ENCODE data around the gene HNRNPC. TPM values are rescaled to one million over a fixed set of nuclear protein-coding genes. Genes with fewer than 3 reads are reported as not detected.

HNRNPC gene
- total RNA-seq, 4 donors from 2014 or later = 192 to 343 (median 212) TPM

- Histone ChIP-seq H3K27me3 (no peaks in the 10 kb centered on the region), H3K36me3 (peaks cover 0 to 8% (median 2%) of the 10 kb centered on the region in 4 donors), H3K4me1 (peaks cover 5 to 38% (median 7%) of the 10 kb centered on the region in 4 donors), H3K9me3 (no peaks in the 10 kb centered on the region), H3K27ac (no peak overlapping the region), H3K4me3 (no peak overlapping the region)
- in situ Hi-C loops (cut with MboI; ENCODE audit: low pct_ligation_motif_present in 1 of 4, low pct_unique_long_range_greater_than_20kb in 1 of 4, low sequenced_read_pairs in 3 of 4) (loop anchor here in 1 of 4 donors (25.0 kb wide), 1 partner anchor 147 kb away; the partner anchor contains the start of gene SUPT16H), intact Hi-C loops (cut with DNase I; ENCODE audit: low total_unique reads) (no loop called here)
- WGBS, 2 donors (ENCODE audit: low coverage in 1 of 2) = 74 to 82% methylated on average over 1 to 2 of the region's 2 CpGs
- no peak for DNase-seq
- no peak for TF ChIP-seq CTCF (IDR thresholded peaks at IDR 0.05)
- no peak for TF ChIP-seq POLR2A (IDR thresholded peaks at IDR 0.05)
- TF ChIP-seq POLR2AphosphoS5 (IDR thresholded peaks at IDR 0.05) = no peak
- TF ChIP-seq EP300 (IDR thresholded peaks at IDR 0.05; ENCODE audit: low read depth) = no peak
These were observed 28.8 kb downstream of the HNRNPC start for GRCh38 chr14:21240417-21240816.

GRCh38 chr14:21238823-21239518, 30.3 kb downstream of the HNRNPC start:
- no peak for DNase-seq
- Histone ChIP-seq H3K4me1 (peaks cover 5 to 47% (median 9%) of the 10 kb centered on the region in 4 donors), H3K9me3 (no peaks in the 10 kb centered on the region), H3K4me3 (no peak overlapping the region), H3K27me3 (no peaks in the 10 kb centered on the region), H3K36me3 (peaks cover 0 to 4% (median 0%) of the 10 kb centered on the region in 4 donors), H3K27ac (no peak overlapping the region)
- in situ Hi-C loops (cut with MboI; ENCODE audit: low pct_ligation_motif_present in 1 of 4, low pct_unique_long_range_greater_than_20kb in 1 of 4, low sequenced_read_pairs in 3 of 4) = loop anchor here in 1 of 4 donors (25.0 kb wide), 1 partner anchor 148 kb away; the partner anchor contains the start of gene SUPT16H
- TF ChIP-seq EP300 (IDR thresholded peaks at IDR 0.05; ENCODE audit: low read depth) (no peak), CTCF (IDR thresholded peaks at IDR 0.05) (no peak), POLR2A (IDR thresholded peaks at IDR 0.05) (no peak), POLR2AphosphoS5 (IDR thresholded peaks at IDR 0.05) (no peak)
- 91 to 92% methylated on average over 8 to 11 of the region's 11 CpGs for WGBS, 2 donors (ENCODE audit: low coverage in 1 of 2)
- intact Hi-C loops (cut with DNase I; ENCODE audit: low total_unique reads) = no loop called here

GRCh38 chr14:21236948-21237797, 32.1 kb downstream of the HNRNPC start:
- Histone ChIP-seq H3K4me1 (peaks cover 11 to 63% (median 18%) of the 10 kb centered on the region in 4 donors), H3K4me3 (no peak overlapping the region), H3K9me3 (no peaks in the 10 kb centered on the region), H3K27ac (no peak overlapping the region), H3K27me3 (no peaks in the 10 kb centered on the region), H3K36me3 (peaks cover 0 to 7% (median 3%) of the 10 kb centered on the region in 4 donors)
- in situ Hi-C loops (cut with MboI; ENCODE audit: low pct_ligation_motif_present in 1 of 4, low pct_unique_long_range_greater_than_20kb in 1 of 4, low sequenced_read_pairs in 3 of 4) (loop anchor here in 1 of 4 donors (25.0 kb wide), 1 partner anchor 150 kb away; the partner anchor contains the start of gene SUPT16H), intact Hi-C loops (cut with DNase I; ENCODE audit: low total_unique reads) (no loop called here)
- TF ChIP-seq CTCF (IDR thresholded peaks at IDR 0.05) (no peak), EP300 (IDR thresholded peaks at IDR 0.05; ENCODE audit: low read depth) (no peak), POLR2AphosphoS5 (IDR thresholded peaks at IDR 0.05) (no peak), POLR2A (IDR thresholded peaks at IDR 0.05) (no peak)
- DNase-seq = no peak
- 67 to 75% methylated on average over 5 to 6 of the region's 6 CpGs for WGBS, 2 donors (ENCODE audit: low coverage in 1 of 2)

GRCh38 chr14:21234112-21234511, 35.1 kb downstream of the HNRNPC start:
- TF ChIP-seq POLR2A (IDR thresholded peaks at IDR 0.05) = no peak
- TF ChIP-seq CTCF (IDR thresholded peaks at IDR 0.05) = no peak
- no peak for TF ChIP-seq POLR2AphosphoS5 (IDR thresholded peaks at IDR 0.05)
- TF ChIP-seq EP300 (IDR thresholded peaks at IDR 0.05; ENCODE audit: low read depth) = no peak
- intact Hi-C loops (cut with DNase I; ENCODE audit: low total_unique reads) = no loop called here
- in situ Hi-C loops (cut with MboI; ENCODE audit: low pct_ligation_motif_present in 1 of 4, low pct_unique_long_range_greater_than_20kb in 1 of 4, low sequenced_read_pairs in 3 of 4) = loop anchor here in 1 of 4 donors (25.0 kb wide), 1 partner anchor 153 kb away; the partner anchor contains the start of gene SUPT16H
- no peaks in the 10 kb centered on the region for H3K27me3 ChIP-seq
- DNase-seq = no peak
- H3K9me3 ChIP-seq = no peaks in the 10 kb centered on the region
- peaks cover 7 to 66% (median 24%) of the 10 kb centered on the region in 4 donors for H3K4me1 ChIP-seq
- no peak overlapping the region for H3K27ac ChIP-seq
- no peak overlapping the region for H3K4me3 ChIP-seq
- H3K36me3 ChIP-seq = peaks cover 0 to 34% (median 15%) of the 10 kb centered on the region in 4 donors
- 82 to 87% methylated on average over 5 of the region's 5 CpGs for WGBS, 2 donors (ENCODE audit: low coverage in 1 of 2)

All from transverse colon (tissue), 4 donors.